ENCODE results near the gene TNFRSF4. TPM values are rescaled to one million over a fixed set of nuclear protein-coding genes. Genes with fewer than 3 reads are reported as not detected.

Gene TNFRSF4
- total RNA-seq, 2 donors from 2014 or later: 1.2 to 2.3 TPM

- H3K27ac ChIP-seq: no peak overlapping the region
- H3K4me1 ChIP-seq: peaks cover 8% of the 10 kb centered on the region
- H3K36me3 ChIP-seq: no peaks in the 10 kb centered on the region
- intact Hi-C loops (cut with DNase I): no loop called here
- DNase-seq: no peak
- H3K4me3 ChIP-seq: no peak overlapping the region
- H3K9ac ChIP-seq (ENCODE audit: low read depth in 2 of 2, low read length in 2 of 2): no peak overlapping the region
- H3K9me3 ChIP-seq: no peaks in the 10 kb centered on the region
- peaks cover 32% of the 10 kb centered on the region for H3K27me3 ChIP-seq
- TF ChIP-seq CTCF (IDR thresholded peaks at IDR 0.05): no peak
Measured at GRCh38 chr1:1240348-1240732, 26.4 kb upstream of the TNFRSF4 start.

- no peak for DNase-seq
- Histone ChIP-seq H3K27me3 (peaks cover 31% of the 10 kb centered on the region), H3K9me3 (no peaks in the 10 kb centered on the region), H3K27ac (no peak overlapping the region), H3K36me3 (no peaks in the 10 kb centered on the region), H3K4me1 (peaks cover 8% of the 10 kb centered on the region), H3K4me3 (no peak overlapping the region), H3K9ac (ENCODE audit: low read depth in 2 of 2, low read length in 2 of 2) (no peak overlapping the region)
- TF ChIP-seq CTCF (IDR thresholded peaks at IDR 0.05): no peak
- intact Hi-C loops (cut with DNase I): no loop called here
Measured at GRCh38 chr1:1239614-1240347, 25.8 kb upstream of the TNFRSF4 start.

GRCh38 chr1:1239227-1239613, 25.3 kb upstream of the TNFRSF4 start:
- no peak overlapping the region for H3K9ac ChIP-seq (ENCODE audit: low read depth in 2 of 2, low read length in 2 of 2)
- no peak for DNase-seq
- TF ChIP-seq CTCF (IDR thresholded peaks at IDR 0.05): no peak
- H3K27ac ChIP-seq: no peak overlapping the region
- intact Hi-C loops (cut with DNase I): no loop called here
- H3K36me3 ChIP-seq: no peaks in the 10 kb centered on the region
- H3K27me3 ChIP-seq: peaks cover 31% of the 10 kb centered on the region
- no peaks in the 10 kb centered on the region for H3K9me3 ChIP-seq
- H3K4me1 ChIP-seq: peaks cover 8% of the 10 kb centered on the region
- no peak overlapping the region for H3K4me3 ChIP-seq

- intact Hi-C loops (cut with DNase I): no loop called here
- H3K9ac ChIP-seq (ENCODE audit: low read depth in 2 of 2, low read length in 2 of 2): no peak overlapping the region
Measured at GRCh38 chr1:1238702-1239178, 24.8 kb upstream of the TNFRSF4 start.

More at GRCh38 chr1:1238702-1239178, 24.8 kb upstream of the TNFRSF4 start:
- TF ChIP-seq CTCF (IDR thresholded peaks at IDR 0.05): no peak
- Histone ChIP-seq H3K4me1 (peaks cover 8% of the 10 kb centered on the region), H3K36me3 (no peaks in the 10 kb centered on the region), H3K4me3 (no peak overlapping the region), H3K27me3 (peaks cover 31% of the 10 kb centered on the region), H3K9me3 (no peaks in the 10 kb centered on the region), H3K27ac (no peak overlapping the region)
- no peak for DNase-seq

All from colonic mucosa (tissue), 4 donors.